PFSK-1 (cell line): ENCODE results near the gene STRA6.

Experiments
- FOXP2 ChIP-seq: optimal IDR thresholded peaks from 2 replicates; pipeline ENCODE3; 2011; ENCODE audit warnings: borderline replicate concordance, control low read depth, inconsistent platforms; ENCODE audit not compliant: insufficient read depth; ENCODE audit errors: extremely low read length, extremely low read depth
- POLR2AphosphoS5 ChIP-seq: IDR thresholded peaks from 2 replicates; pipeline ENCODE4 v1.6.1; 2012; ENCODE audit warnings: low read depth, mild to moderate bottlenecking, control low read depth, low read length, moderate library complexity
- REST ChIP-seq, 2 experiments: IDR thresholded peaks; 2 replicates each; pipeline versions ENCODE4 v1.6.1 to v1.8.0; 2011 to 2012; ENCODE audit warnings: low read depth in 2 of 2, low read length in 2 of 2, control low read depth in 1 of 2, inconsistent platforms in 1 of 2, mild to moderate bottlenecking in 1 of 2, moderate library complexity in 1 of 2; ENCODE audit not compliant: insufficient read depth in 1 of 2
- SIN3A ChIP-seq: IDR thresholded peaks from 2 replicates; pipeline ENCODE4 v1.6.1; 2012; ENCODE audit warnings: mild to moderate bottlenecking, low read length, moderate library complexity, borderline replicate concordance; ENCODE audit not compliant: insufficient read depth
- TAF1 ChIP-seq: IDR thresholded peaks from 2 replicates; pipeline ENCODE4 v1.6.1; 2012; ENCODE audit warnings: low read length, control low read depth, borderline replicate concordance; ENCODE audit not compliant: insufficient read depth

Gene STRA6

GRCh38 chr15:74220475-74221248 is 18.1 kb upstream of the STRA6 start:
- TF ChIP-seq TAF1 (no peak), REST (IDR thresholded peaks at IDR 0.05; ENCODE audit: insufficient read depth in 1 of 2, low read depth in 2 of 2, low read length in 2 of 2) (no peak), POLR2AphosphoS5 (no peak), SIN3A (no peak), FOXP2 (no peak)

GRCh38 chr15:74217907-74218885 is 15.6 kb upstream of the STRA6 start:
- TF ChIP-seq SIN3A = no peak
- no peak for TF ChIP-seq FOXP2
- no peak for TF ChIP-seq TAF1

- TF ChIP-seq SIN3A (no peak), REST (IDR thresholded peaks at IDR 0.05; ENCODE audit: insufficient read depth in 1 of 2, low read depth in 2 of 2, low read length in 2 of 2) (no peak), TAF1 (no peak), POLR2AphosphoS5 (no peak), FOXP2 (no peak)
Measured at GRCh38 chr15:74216949-74217348, 14.4 kb upstream of the STRA6 start.

- TF ChIP-seq TAF1 (no peak), SIN3A (no peak), REST (IDR thresholded peaks at IDR 0.05; ENCODE audit: insufficient read depth in 1 of 2, low read depth in 2 of 2, low read length in 2 of 2) (no peak), POLR2AphosphoS5 (no peak), FOXP2 (no peak)
Measured at GRCh38 chr15:74215958-74216357, 13.4 kb upstream of the STRA6 start.

- TF ChIP-seq POLR2AphosphoS5 (no peak), FOXP2 (no peak), TAF1 (no peak), REST (IDR thresholded peaks at IDR 0.05; ENCODE audit: insufficient read depth in 1 of 2, low read depth in 2 of 2, low read length in 2 of 2) (no peak), SIN3A (no peak)
Measured at GRCh38 chr15:74214324-74215021, 11.9 kb upstream of the STRA6 start.
